HepG2 (cell line): ENCODE measurements around the gene THOC5. TPM values are rescaled to one million over a fixed set of nuclear protein-coding genes. Genes with fewer than 3 reads are reported as not detected.

Source experiments
- ATAD3A ChIP-seq: sonication (generic); formaldehyde crosslinking; IDR thresholded peaks from 2 replicates; pipeline ENCODE4 v1.4.0; 2020; ENCODE audit warnings: missing genetic modification reagents
- ELF1 ChIP-seq: sonication (generic); formaldehyde crosslinking; IDR thresholded peaks from 2 replicates; pipeline ENCODE4 v1.4.0; 2020; ENCODE audit warnings: missing genetic modification reagents
- ETV6 ChIP-seq: sonication (generic); formaldehyde crosslinking; conservative IDR thresholded peaks from 2 replicates; pipeline ENCODE4 v1.4.0; 2020; ENCODE audit warnings: missing genetic modification reagents
- EZH2 ChIP-seq: conservative IDR thresholded peaks from 2 replicates; pipeline ENCODE4 v1.6.1; 2012; ENCODE audit warnings: mild to moderate bottlenecking, low read depth, low read length, moderate library complexity
- FOXM1 ChIP-seq: sonication (generic); formaldehyde crosslinking; IDR thresholded peaks from 2 replicates; pipeline ENCODE4 v1.5.0; 2020; ENCODE audit warnings: missing genetic modification reagents
- HOXA5 ChIP-seq: sonication (generic); formaldehyde crosslinking; IDR thresholded peaks from 2 replicates; pipeline ENCODE4 v1.4.0; 2020; ENCODE audit warnings: missing genetic modification reagents
- IKZF4 ChIP-seq: sonication (generic); formaldehyde crosslinking; IDR thresholded peaks from 2 replicates; pipeline ENCODE4 v1.5.1; 2020; ENCODE audit warnings: borderline replicate concordance, mild to moderate bottlenecking, low read depth, missing genetic modification reagents; ENCODE audit errors: not compliant biosample characterization
- KDM6A ChIP-seq: IDR thresholded peaks from 2 replicates; pipeline ENCODE4 v1.6.1; 2016; ENCODE audit warnings: low read depth
- MEF2D ChIP-seq: sonication (generic); formaldehyde crosslinking; IDR thresholded peaks from 2 replicates; pipeline ENCODE4 v1.5.1; 2020; ENCODE audit warnings: mild to moderate bottlenecking, missing genetic modification reagents
- NCOR1 ChIP-seq: fragments of 200-600 bp; sonication (generic); IDR thresholded peaks from 2 replicates; pipeline ENCODE4 v1.7.0; 2017; ENCODE audit warnings: antibody characterized with exemption, low read length, borderline replicate concordance
- PAWR ChIP-seq: sonication (generic); formaldehyde crosslinking; IDR thresholded peaks from 2 replicates; pipeline ENCODE4 v1.4.0; 2020; ENCODE audit warnings: missing genetic modification reagents, mild to moderate bottlenecking, borderline replicate concordance
- RXRA ChIP-seq: sonication (generic); formaldehyde crosslinking; IDR thresholded peaks from 2 replicates; pipeline ENCODE4 v1.5.1; 2020; ENCODE audit warnings: missing genetic modification reagents
- SAP130 ChIP-seq: IDR thresholded peaks from 2 replicates; pipeline ENCODE4 v1.6.1; 2016; ENCODE audit warnings: low read depth
- U2AF2 ChIP-seq: fragments of 200-400 bp; formaldehyde crosslinking; IDR thresholded peaks from 2 replicates; pipeline ENCODE4 v1.6.1; 2017; ENCODE audit warnings: low read depth, mild to moderate bottlenecking, low read length
- ZBTB7B ChIP-seq: sonication (generic); formaldehyde crosslinking; IDR thresholded peaks from 2 replicates; pipeline ENCODE4 v1.4.0; 2020; ENCODE audit warnings: missing genetic modification reagents
- ZNF337 ChIP-seq: sonication (generic); formaldehyde crosslinking; IDR thresholded peaks from 2 replicates; pipeline ENCODE4 v1.5.1; 2020; ENCODE audit warnings: missing genetic modification reagents, low read depth, mild to moderate bottlenecking, borderline replicate concordance
- ZNF431 ChIP-seq: sonication (generic); formaldehyde crosslinking; IDR thresholded peaks from 2 replicates; pipeline ENCODE4 v1.9.0; 2022; ENCODE audit warnings: missing genetic modification reagents, low read depth, mild to moderate bottlenecking, borderline replicate concordance
- ZNF782 ChIP-seq: sonication (generic); formaldehyde crosslinking; IDR thresholded peaks from 2 replicates; pipeline ENCODE4 v1.4.0; 2020; ENCODE audit warnings: missing genetic modification reagents, mild to moderate bottlenecking, borderline replicate concordance
- polyA plus RNA-seq, 8 experiments: library from polyadenylated mRNA; depleted of rRNA in 3 of 8; stranded (reverse) in 7 of 8; unstranded in 1 of 8; fragments of >200 nt; fragmentation: Illumina TruSeq in 4 of 8; extraction: Trizol in 4 of 8; gene quantifications; 2 replicates each; pipeline versions ENCODE4 v1.2.1 to v1.2.3, GENCODE V29; 2011 to 2016; ENCODE audit warnings: low read depth in 4 of 8, missing spikeins in 1 of 8, mixed read lengths in 1 of 8; ENCODE audit not compliant: insufficient read depth in 1 of 8
- total RNA-seq, 5 experiments: library from RNA; depleted of rRNA; stranded (reverse); fragments of >200 nt; fragmentation: Illumina TruSeq; extraction: Trizol; gene quantifications; 2 replicates each; pipeline ENCODE4 v1.2.3, GENCODE V29; 2016; ENCODE audit warnings: low read depth in 1 of 5
- TF ChIP-seq, protein P1 (sequence below): sonication (generic); formaldehyde crosslinking; IDR thresholded peaks from 2 replicates; pipeline ENCODE4 v1.8.0; 2022; ENCODE audit warnings: mild to moderate bottlenecking, missing genetic modification reagents, borderline replicate concordance
- TF ChIP-seq, protein P2 (sequence below): sonication (generic); formaldehyde crosslinking; IDR thresholded peaks from 2 replicates; pipeline ENCODE4 v1.4.0; 2020; ENCODE audit warnings: missing genetic modification reagents
- TF ChIP-seq, protein P3 (sequence below): sonication (generic); formaldehyde crosslinking; conservative IDR thresholded peaks from 2 replicates; pipeline ENCODE4 v1.5.0; 2020; ENCODE audit warnings: missing genetic modification reagents
- TF ChIP-seq, protein P4 (sequence below): sonication (generic); formaldehyde crosslinking; IDR thresholded peaks from 2 replicates; pipeline ENCODE4 v1.5.0; 2020; ENCODE audit warnings: mild to moderate bottlenecking, missing genetic modification reagents

THOC5 gene
- total and polyA plus RNA-seq, 2 of the 13 experiments (the other 11 are each of a cell fraction or from before 2014, with no cell fraction given): 45.8 to 46.7 TPM

- TF ChIP-seq ZNF337 (CRISPR knock-in tag): no peak
- TF ChIP-seq KDM6A (CRISPR knock-in tag): no peak
- no peak for TF ChIP-seq IKZF4
- TF ChIP-seq U2AF2: no peak
- TF ChIP-seq EZH2: no peak
- TF ChIP-seq ELF1 (CRISPR knock-in tag): peak; percentile 97
- peak; percentile 98 for TF ChIP-seq SAP130 (CRISPR knock-in tag)
- peak; percentile 53; the same call in 1 of the 2 replicates for TF ChIP-seq ZBTB7B (CRISPR knock-in tag)
- no peak for TF ChIP-seq ATAD3A (CRISPR knock-in tag)
- no peak for TF ChIP-seq MEF2D (CRISPR knock-in tag)
- peak; percentile 56; the same call in 1 of the 2 replicates for TF ChIP-seq PAWR (CRISPR knock-in tag)
- TF ChIP-seq, protein P1, sequence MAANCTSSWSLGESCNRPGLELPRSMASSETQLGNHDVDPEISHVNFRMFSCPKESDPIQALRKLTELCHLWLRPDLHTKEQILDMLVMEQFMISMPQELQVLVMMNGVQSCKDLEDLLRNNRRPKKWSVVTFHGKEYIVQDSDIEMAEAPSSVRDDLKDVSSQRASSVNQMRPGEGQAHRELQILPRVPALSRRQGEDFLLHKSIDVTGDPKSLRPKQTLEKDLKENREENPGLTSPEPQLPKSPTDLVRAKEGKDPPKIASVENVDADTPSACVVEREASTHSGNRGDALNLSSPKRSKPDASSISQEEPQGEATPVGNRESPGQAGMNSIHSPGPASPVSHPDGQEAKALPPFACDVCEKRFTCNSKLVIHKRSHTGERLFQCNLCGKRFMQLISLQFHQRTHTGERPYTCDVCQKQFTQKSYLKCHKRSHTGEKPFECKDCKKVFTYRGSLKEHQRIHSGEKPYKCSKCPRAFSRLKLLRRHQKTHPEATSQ (CRISPR knock-in tag): peak; percentile 42; the same call in 1 of the 2 replicates
- no peak for TF ChIP-seq ZNF782
- peak; percentile 87 for TF ChIP-seq ETV6
- TF ChIP-seq, protein P2, sequence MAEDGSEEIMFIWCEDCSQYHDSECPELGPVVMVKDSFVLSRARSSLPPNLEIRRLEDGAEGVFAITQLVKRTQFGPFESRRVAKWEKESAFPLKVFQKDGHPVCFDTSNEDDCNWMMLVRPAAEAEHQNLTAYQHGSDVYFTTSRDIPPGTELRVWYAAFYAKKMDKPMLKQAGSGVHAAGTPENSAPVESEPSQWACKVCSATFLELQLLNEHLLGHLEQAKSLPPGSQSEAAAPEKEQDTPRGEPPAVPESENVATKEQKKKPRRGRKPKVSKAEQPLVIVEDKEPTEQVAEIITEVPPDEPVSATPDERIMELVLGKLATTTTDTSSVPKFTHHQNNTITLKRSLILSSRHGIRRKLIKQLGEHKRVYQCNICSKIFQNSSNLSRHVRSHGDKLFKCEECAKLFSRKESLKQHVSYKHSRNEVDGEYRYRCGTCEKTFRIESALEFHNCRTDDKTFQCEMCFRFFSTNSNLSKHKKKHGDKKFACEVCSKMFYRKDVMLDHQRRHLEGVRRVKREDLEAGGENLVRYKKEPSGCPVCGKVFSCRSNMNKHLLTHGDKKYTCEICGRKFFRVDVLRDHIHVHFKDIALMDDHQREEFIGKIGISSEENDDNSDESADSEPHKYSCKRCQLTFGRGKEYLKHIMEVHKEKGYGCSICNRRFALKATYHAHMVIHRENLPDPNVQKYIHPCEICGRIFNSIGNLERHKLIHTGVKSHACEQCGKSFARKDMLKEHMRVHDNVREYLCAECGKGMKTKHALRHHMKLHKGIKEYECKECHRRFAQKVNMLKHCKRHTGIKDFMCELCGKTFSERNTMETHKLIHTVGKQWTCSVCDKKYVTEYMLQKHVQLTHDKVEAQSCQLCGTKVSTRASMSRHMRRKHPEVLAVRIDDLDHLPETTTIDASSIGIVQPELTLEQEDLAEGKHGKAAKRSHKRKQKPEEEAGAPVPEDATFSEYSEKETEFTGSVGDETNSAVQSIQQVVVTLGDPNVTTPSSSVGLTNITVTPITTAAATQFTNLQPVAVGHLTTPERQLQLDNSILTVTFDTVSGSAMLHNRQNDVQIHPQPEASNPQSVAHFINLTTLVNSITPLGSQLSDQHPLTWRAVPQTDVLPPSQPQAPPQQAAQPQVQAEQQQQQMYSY: no peak
- TF ChIP-seq HOXA5 (CRISPR knock-in tag): no peak; the same call in 1 of the 2 replicates
- TF ChIP-seq NCOR1: no peak
- TF ChIP-seq, protein P3, sequence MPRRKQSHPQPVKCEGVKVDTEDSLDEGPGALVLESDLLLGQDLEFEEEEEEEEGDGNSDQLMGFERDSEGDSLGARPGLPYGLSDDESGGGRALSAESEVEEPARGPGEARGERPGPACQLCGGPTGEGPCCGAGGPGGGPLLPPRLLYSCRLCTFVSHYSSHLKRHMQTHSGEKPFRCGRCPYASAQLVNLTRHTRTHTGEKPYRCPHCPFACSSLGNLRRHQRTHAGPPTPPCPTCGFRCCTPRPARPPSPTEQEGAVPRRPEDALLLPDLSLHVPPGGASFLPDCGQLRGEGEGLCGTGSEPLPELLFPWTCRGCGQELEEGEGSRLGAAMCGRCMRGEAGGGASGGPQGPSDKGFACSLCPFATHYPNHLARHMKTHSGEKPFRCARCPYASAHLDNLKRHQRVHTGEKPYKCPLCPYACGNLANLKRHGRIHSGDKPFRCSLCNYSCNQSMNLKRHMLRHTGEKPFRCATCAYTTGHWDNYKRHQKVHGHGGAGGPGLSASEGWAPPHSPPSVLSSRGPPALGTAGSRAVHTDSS (CRISPR knock-in tag): no peak
- TF ChIP-seq RXRA (CRISPR knock-in tag): peak; percentile 62
- TF ChIP-seq ZNF431 (CRISPR knock-in tag): no peak; the same call in 1 of the 2 replicates
- no peak for TF ChIP-seq FOXM1 (CRISPR knock-in tag)
- TF ChIP-seq, protein P4, sequence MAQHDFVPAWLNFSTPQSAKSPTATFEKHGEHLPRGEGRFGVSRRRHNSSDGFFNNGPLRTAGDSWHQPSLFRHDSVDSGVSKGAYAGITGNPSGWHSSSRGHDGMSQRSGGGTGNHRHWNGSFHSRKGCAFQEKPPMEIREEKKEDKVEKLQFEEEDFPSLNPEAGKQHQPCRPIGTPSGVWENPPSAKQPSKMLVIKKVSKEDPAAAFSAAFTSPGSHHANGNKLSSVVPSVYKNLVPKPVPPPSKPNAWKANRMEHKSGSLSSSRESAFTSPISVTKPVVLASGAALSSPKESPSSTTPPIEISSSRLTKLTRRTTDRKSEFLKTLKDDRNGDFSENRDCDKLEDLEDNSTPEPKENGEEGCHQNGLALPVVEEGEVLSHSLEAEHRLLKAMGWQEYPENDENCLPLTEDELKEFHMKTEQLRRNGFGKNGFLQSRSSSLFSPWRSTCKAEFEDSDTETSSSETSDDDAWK (CRISPR knock-in tag): no peak
Observed at GRCh38 chr22:29553351-29554224, at the start of gene THOC5 (continued).
